IMR-90 (cell line): ENCODE data around the gene KRTAP6-2. TPM values are rescaled to one million over a fixed set of nuclear protein-coding genes. Genes with fewer than 3 reads are reported as not detected.

Experiments
- ATAC-seq: fragments of 200-7000 bp; cut with Tn5 transposase; 2 replicates; pipeline ENCODE4 v1.9.1; 2020; ENCODE audit warnings: low read depth, mild to moderate bottlenecking, moderate library complexity
- BruUV-seq: library from RNA; stranded (reverse); fragments of 400-500 nt; replicated peaks from 2 replicates; lab custom pipeline; 2021; lab: Mats Ljungman, UMichigan
- CTCF ChIA-PET: fragments of 300-600 bp; formaldehyde crosslinking; extraction: SDS; loops from one replicate; lab custom pipeline; 2021; ENCODE audit warnings: antibody characterized with exemption; lab: Yijun Ruan, JAX
- POLR2A ChIA-PET: fragments of 300-600 bp; sonication (Branson Sonifier 250); formaldehyde crosslinking; loops from one replicate; lab custom pipeline; 2022; ENCODE audit warnings: antibody characterized with exemption; ENCODE audit not compliant: unreplicated experiment; lab: Charles Lee
- DNase-seq: peaks from one replicate; pipeline ENCODE4 v3.0.0; 2013
- H2AFZ ChIP-seq: replicated peaks from 2 replicates; pipeline ENCODE3; 2013; ENCODE audit warnings: low read length, mild to moderate bottlenecking; ENCODE audit not compliant: poor library complexity
- H2AK5ac ChIP-seq: 2 replicates; pipeline ENCODE4 v1.6.1; 2013; ENCODE audit warnings: low read depth, low read length, inconsistent platforms
- H2AK9ac ChIP-seq: replicated peaks from 2 replicates; pipeline ENCODE3; 2013; ENCODE audit warnings: mild to moderate bottlenecking, low read depth, low read length, moderate library complexity; ENCODE audit not compliant: poor library complexity
- H2BK120ac ChIP-seq: 2 replicates; pipeline ENCODE4 v1.6.1; 2013; ENCODE audit warnings: low read depth, low read length, inconsistent platforms
- H2BK15ac ChIP-seq: 3 replicates; pipeline ENCODE4 v1.6.1; 2013; ENCODE audit warnings: low read depth, low read length, inconsistent platforms
- H2BK20ac ChIP-seq: 2 replicates; pipeline ENCODE4 v1.6.1; 2013; ENCODE audit warnings: low read depth, mild to moderate bottlenecking, inconsistent platforms, low read length, moderate library complexity
- H2BK5ac ChIP-seq: 2 replicates; pipeline ENCODE4 v1.6.1; 2013; ENCODE audit warnings: mild to moderate bottlenecking, low read depth, low read length, inconsistent platforms; ENCODE audit not compliant: poor library complexity, severe bottlenecking
- H3K14ac ChIP-seq: replicated peaks from 2 replicates; pipeline ENCODE4 v1.6.1; 2013; ENCODE audit warnings: low read depth, low read length, inconsistent platforms
- H3K18ac ChIP-seq: 2 replicates; pipeline ENCODE4 v1.6.1; 2013; ENCODE audit warnings: low read depth, low read length, control low read depth
- H3K23ac ChIP-seq: 2 replicates; pipeline ENCODE4 v1.6.1; 2013; ENCODE audit warnings: low read depth, low read length, inconsistent platforms
- H3K27ac ChIP-seq: 2 replicates; pipeline ENCODE4 v1.5.1; 2013; ENCODE audit warnings: mild to moderate bottlenecking, control low read depth, low read length; ENCODE audit not compliant: insufficient read depth
- H3K27me3 ChIP-seq: 2 replicates; pipeline ENCODE4 v1.6.1; 2013; ENCODE audit warnings: low read length; ENCODE audit not compliant: control insufficient read depth, insufficient read depth
- H3K36me3 ChIP-seq: 2 replicates; pipeline ENCODE4 v1.6.1; 2013; ENCODE audit warnings: low read length, mixed read lengths; ENCODE audit not compliant: control insufficient read depth, insufficient read depth
- H3K4ac ChIP-seq: 2 replicates; pipeline ENCODE4 v1.6.1; 2013; ENCODE audit warnings: low read depth, low read length, inconsistent platforms
- H3K4me1 ChIP-seq: 2 replicates; pipeline ENCODE4 v1.6.1; 2013; ENCODE audit warnings: low read length, mixed read lengths; ENCODE audit not compliant: control insufficient read depth, insufficient read depth
- H3K4me2 ChIP-seq: 2 replicates; pipeline ENCODE4 v1.6.1; 2013; ENCODE audit warnings: low read depth, mild to moderate bottlenecking, control low read depth, low read length, moderate library complexity
- H3K4me3 ChIP-seq: 2 replicates; pipeline ENCODE4 v1.5.1; 2013; ENCODE audit warnings: low read depth, mild to moderate bottlenecking, control low read depth, low read length, moderate library complexity; ENCODE audit not compliant: insufficient read depth
- H3K56ac ChIP-seq: 2 replicates; pipeline ENCODE4 v1.6.1; 2013; ENCODE audit warnings: low read length, inconsistent platforms; ENCODE audit not compliant: insufficient read depth; ENCODE audit errors: extremely low read depth
- H3K79me1 ChIP-seq, 2 experiments: 2 replicates each; pipeline ENCODE4 v1.6.1; 2013; ENCODE audit warnings: low read length in 2 of 2, inconsistent platforms in 1 of 2, low read depth in 1 of 2
- H3K9ac ChIP-seq: 2 replicates; pipeline ENCODE4 v1.6.1; 2013; ENCODE audit warnings: low read depth, low read length, control low read depth
- H3K9me1 ChIP-seq: 2 replicates; pipeline ENCODE4 v1.6.1; 2013; ENCODE audit warnings: low read length, inconsistent platforms; ENCODE audit not compliant: insufficient read depth
- H3K9me3 ChIP-seq: 2 replicates; pipeline ENCODE4 v1.6.1; 2013; ENCODE audit warnings: low read length; ENCODE audit not compliant: control insufficient read depth, insufficient read depth
- H4K20me1 ChIP-seq: 2 replicates; pipeline ENCODE4 v1.6.1; 2013; ENCODE audit warnings: low read length, inconsistent platforms; ENCODE audit not compliant: insufficient read depth
- H4K5ac ChIP-seq: 2 replicates; pipeline ENCODE4 v1.6.1; 2013; ENCODE audit warnings: mild to moderate bottlenecking, low read depth, low read length, control low read depth
- H4K8ac ChIP-seq, 2 experiments: 2 replicates each; pipeline ENCODE4 v1.6.1; 2013; ENCODE audit warnings: low read depth in 2 of 2, low read length in 2 of 2, control low read depth in 1 of 2, inconsistent platforms in 1 of 2
- H4K91ac ChIP-seq: 2 replicates; pipeline ENCODE4 v1.6.1; 2013; ENCODE audit warnings: low read depth, low read length, inconsistent platforms; ENCODE audit not compliant: insufficient read depth
- ELK1 ChIP-seq: fragments of 150-350 bp; IDR thresholded peaks from 2 replicates; pipeline ENCODE4 v1.6.1; 2016; ENCODE audit warnings: low read depth, mild to moderate bottlenecking, low read length, moderate library complexity, borderline replicate concordance
- WGBS, 2 experiments: methylation state at CpG; one replicate each; pipeline versions ENCODE4 v1.1.5 to v1.1.7; 2013; ENCODE audit warnings: missing lambda C conversion rate in 2 of 2; ENCODE audit not compliant: insufficient read length in 1 of 2; ENCODE audit errors: extremely low coverage in 2 of 2; 5-methylcytosine and 5-hydroxymethylcytosine counted together
- dilution Hi-C: fragments of 300-500 bp; cut with HindIII; formaldehyde crosslinking; loops from one replicate; pipeline ENCODE4 v1.14.3; 2018; ENCODE audit warnings: low sequenced_read_pairs; ENCODE audit not compliant: unreplicated experiment
- in situ Hi-C: fragments of 300-500 bp; cut with MboI; formaldehyde crosslinking; loops from 3 replicates; pipeline ENCODE4 v1.14.3; 2019; ENCODE audit warnings: low sequenced_read_pairs, inconsistent platforms, mixed read lengths
- intact Hi-C: fragments of 100-400 bp; cut with micrococcal nuclease; formaldehyde crosslinking; loops from 2 replicates; pipeline ENCODE4 v1.10.0; 2022
- polyA plus RNA-seq, 3 experiments: library from polyadenylated mRNA; depleted of rRNA; stranded (reverse); fragments of >200 nt; gene quantifications; 2 replicates each; pipeline ENCODE4 v1.2.3, GENCODE V29; 2012; ENCODE audit warnings: low replicate concordance in 1 of 3
- total RNA-seq: library from RNA; depleted of rRNA; stranded (reverse); fragments of >200 nt; gene quantifications from 2 replicates; pipeline ENCODE4 v1.2.3, GENCODE V29; 2012

KRTAP6-2 gene
- total and polyA plus RNA-seq, 2 of the 4 experiments (the other 2 are of a cell fraction), result not detected

GRCh38 chr21:30628109-30628508 lies 29.4 kb upstream of the KRTAP6-2 start:
- ATAC-seq (no peak), DNase-seq (no peak)
- no peaks in the 10 kb centered on the region for H3K79me1 ChIP-seq
- H4K91ac ChIP-seq, result no peak overlapping the region
- no peaks in the 10 kb centered on the region for H3K4me1 ChIP-seq
- no peak overlapping the region for H3K9ac ChIP-seq
- ChIA-PET POLR2A (no interaction called here), CTCF (no interaction called here)
- H2BK20ac ChIP-seq, result no peak overlapping the region
- H3K4me3 ChIP-seq, result no peak overlapping the region
- no peak overlapping the region for H2BK5ac ChIP-seq
- dilution Hi-C loops (no loop called here), in situ Hi-C loops (no loop called here), intact Hi-C loops (no loop called here)
- no peak overlapping the region for H2BK120ac ChIP-seq
- H3K23ac ChIP-seq, result no peak overlapping the region
- H3K36me3 ChIP-seq, result no peaks in the 10 kb centered on the region
- no TSS peak for BruUV-seq
- no peak overlapping the region for H2AK5ac ChIP-seq
- H2AFZ ChIP-seq, result no peak overlapping the region
- H3K27me3 ChIP-seq, result no peaks in the 10 kb centered on the region
- H3K56ac ChIP-seq, result no peak overlapping the region
- H2BK15ac ChIP-seq, result no peak overlapping the region
- H2AK9ac ChIP-seq, result no peak overlapping the region
- H4K8ac ChIP-seq, result no peak overlapping the region
- no peak overlapping the region for H4K5ac ChIP-seq
- H3K18ac ChIP-seq, result no peak overlapping the region
- TF ChIP-seq ELK1, result no peak
- no peaks in the 10 kb centered on the region for H4K20me1 ChIP-seq
- WGBS, 2 experiments, result no CpG with 5 or more reads among the region's 4 CpGs
- H3K14ac ChIP-seq, result no peak overlapping the region
- H3K9me1 ChIP-seq, result no peaks in the 10 kb centered on the region
- no peak overlapping the region for H3K4me2 ChIP-seq
- H3K4ac ChIP-seq, result no peak overlapping the region
- H3K27ac ChIP-seq, result no peak overlapping the region
- H3K9me3 ChIP-seq, result peaks cover 25% of the 10 kb centered on the region
